Midbrain (tissue), 1 donor: Measurements from ENCODE around the gene APIP.
"Not testable (repeated sequence)": the region's sequence is repeated elsewhere in the genome, so short reads cannot be mapped to it uniquely, and the experiment has no call there.

ENCODE experiments used
- DNase-seq: peaks from one replicate; lab custom pipeline; 2025; lab: John Stamatoyannopoulos, UW

Gene APIP

DNA sequence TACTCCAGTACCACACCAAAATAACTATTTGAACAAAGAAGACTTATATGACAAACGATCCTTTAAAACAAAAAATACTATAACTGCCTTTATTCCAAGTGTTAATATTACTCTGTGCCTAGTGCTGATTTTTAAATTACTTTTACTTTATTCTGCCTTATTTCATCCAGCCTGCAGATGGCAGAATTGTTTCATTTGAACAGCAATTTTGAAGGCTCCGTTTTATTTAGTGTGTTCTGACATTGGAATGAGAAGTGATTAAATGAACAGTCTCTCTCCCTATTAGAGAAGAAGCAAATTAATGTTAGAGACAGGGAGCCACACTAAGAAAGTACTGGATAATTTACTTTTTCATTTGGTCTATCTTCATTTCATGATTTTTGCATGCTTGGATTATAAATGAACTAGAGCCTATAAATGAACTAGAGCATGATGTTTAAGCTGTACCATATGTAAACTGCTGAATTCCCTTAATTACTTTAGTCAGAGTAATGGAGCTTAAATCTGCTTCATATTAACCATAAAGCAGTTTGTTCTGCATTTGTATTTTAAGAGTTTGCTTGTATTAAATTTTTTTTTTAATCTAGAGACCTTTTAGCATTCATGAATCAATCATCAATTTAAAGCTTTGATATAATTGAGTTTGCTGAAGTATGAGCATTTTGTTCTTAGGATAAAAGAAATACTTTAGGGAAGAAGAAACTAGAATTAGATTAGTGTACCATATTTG lies 10.1 kb upstream of the APIP start:
- peak; percentile 51 for DNase-seq

DNA sequence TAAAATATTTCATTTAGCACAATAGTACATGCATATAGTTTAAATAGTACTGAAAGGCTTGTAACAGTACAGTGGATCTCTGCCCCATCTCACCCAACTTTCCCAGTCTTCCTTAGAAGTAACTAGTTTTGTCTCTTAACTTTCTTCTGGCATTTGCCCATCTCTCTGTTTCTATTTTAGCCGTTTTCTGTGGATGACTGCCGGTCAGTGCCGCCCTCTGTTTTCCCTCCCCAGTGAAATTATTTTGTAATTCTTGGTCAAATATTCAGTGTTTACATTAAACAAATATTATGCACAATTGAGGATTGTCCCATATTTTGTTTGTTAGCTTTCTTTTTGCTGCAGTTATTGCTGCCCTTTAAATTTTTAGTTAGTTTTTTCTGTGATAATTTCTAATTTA lies 8.5 kb upstream of the APIP start:
- peak; percentile 1 for DNase-seq

DNA sequence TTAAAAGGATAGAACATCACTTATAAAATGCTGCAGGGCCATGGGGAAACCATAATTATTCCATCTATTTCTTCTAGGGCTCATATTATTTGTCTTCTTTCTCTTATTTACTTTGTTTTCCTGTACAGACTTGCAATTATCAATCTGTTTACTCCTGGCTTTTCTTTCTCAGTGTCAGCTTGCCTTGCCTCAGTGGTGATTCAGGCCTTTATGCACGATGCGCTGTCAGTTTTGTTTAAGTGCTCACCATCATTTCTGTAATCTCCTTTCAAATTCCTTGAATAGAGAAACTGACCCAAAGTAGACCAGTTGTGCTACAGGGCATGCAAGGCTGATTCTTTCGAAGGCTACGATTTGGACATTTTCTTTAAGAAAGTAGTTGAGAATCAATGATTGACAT lies 5.0 kb upstream of the APIP start:
- no peak for DNase-seq

DNA sequence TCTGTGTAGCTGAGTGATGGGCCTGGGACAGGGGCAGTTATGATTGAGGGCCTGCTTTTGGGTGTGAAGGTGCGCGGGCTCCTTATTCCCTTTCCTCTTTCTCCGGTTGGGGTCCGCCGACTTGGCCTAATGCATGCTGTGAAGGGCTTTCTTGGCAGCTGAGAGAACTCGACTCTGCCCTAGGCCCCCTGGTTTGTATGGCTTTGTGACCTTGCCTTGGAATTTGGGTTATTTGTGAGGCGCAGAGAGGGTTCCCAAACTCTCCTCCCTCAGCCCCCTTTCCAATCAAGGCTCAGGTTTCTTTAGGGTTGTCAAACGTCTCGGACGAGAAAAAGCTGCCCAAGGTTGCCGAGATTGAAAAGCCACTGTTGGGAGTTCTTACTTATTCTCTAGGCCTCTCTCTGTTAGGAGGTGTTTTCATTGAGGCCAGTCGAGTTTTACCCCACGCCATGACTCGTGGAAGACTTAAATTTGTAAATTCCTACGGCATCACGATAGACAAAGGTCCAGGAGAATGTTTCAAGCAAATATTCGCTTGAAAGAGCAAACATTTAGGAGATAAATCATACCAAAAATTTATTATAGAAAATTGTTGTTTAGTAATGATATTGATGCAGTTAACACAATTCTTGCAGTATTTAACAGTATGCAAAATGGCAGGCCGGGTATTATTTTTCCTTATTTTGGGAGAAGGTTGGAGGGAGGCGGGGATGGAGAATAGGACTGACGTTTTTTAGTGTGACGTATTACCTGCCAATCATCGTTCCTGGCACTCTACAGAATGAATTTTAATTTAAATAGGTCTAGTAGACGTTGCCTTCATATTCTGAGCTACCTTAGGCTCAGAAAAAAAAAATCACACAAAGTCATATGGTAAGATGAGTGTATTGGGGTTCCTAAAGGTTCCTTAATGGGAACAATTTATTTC lies 928 bp upstream of the APIP start:
- DNase-seq = no peak

DNA sequence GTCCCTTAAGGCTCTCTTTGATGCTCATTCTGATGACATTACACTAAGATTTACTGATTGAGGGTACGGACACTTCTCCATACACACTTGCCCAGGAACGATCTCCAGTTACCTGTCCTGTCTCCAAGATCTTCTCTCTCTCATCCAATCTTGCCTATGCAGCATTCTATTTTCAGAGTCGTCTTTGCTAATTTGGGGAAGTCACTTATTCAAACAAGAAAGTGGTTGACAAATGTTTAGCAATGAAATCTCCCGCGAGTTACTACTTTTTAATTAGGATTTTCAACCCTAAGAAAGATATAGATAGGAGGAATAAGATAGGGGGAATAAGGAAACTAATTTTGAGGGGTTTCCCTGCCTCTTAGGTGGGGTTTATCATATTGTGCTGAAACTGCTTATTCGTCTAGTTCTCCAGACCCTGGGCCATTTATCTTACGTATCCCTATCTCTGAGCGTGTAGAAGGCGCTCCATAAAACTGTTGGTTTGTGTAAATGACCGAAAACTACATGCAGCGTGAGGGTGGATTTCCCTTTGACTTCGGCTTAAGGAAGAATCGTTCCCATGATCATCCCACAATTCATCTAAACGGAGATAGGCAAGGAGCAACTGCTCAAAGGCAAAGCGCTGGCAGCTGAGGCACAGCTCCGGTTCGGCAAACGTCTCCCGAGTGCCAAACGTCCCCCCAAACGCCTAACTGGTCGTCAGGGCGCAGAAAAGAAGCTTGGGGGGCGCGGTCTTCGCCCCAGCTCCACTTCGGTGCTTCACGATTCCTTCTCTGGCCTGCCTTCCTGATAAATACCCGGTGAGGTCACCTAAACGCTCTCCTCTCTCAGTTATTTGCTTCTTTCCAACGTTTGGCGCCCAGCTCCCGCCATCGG lies 804 bp downstream of the APIP start:
- peak; percentile 48 for DNase-seq

DNA sequence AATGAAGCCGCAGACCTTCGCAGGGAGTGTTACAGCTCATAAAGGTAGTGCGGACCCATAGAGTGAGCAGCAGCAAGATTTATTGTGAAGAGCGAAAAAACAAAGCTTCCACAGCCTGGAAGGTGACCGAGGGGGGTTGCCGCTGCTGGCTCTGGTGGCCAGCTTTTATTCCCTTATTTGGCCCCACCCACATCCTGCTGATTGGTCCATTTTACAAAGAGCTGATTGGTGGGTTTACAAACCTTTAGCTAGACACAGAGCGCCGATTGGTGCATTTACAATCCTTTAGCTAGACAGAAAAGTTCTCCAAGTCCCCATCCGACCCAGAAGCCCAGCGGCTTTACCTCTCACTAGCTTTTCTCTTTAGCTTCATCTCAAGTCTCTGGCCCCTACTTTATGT lies 2.6 kb downstream of the APIP start:
- DNase-seq = not testable (repeated sequence)

DNA sequence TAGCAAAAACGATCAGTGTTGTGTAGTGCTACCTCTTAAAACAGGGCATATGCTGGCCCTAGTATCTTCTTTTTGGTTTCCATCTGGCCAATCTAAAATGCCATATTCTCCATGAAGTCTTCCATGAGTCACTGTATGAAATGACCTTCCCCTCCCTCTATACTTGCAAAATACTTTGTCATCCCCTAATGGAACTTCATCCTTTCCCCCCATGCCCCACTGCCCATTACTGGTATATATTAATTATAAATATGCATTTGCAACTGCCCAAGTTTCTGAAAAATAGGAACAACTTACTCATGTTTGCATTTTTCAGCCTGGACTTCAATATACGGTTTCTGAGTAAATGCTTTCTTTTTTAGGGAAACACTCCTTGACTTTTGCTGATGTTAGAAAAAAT lies 4.5 kb downstream of the APIP start:
- no peak for DNase-seq

DNA sequence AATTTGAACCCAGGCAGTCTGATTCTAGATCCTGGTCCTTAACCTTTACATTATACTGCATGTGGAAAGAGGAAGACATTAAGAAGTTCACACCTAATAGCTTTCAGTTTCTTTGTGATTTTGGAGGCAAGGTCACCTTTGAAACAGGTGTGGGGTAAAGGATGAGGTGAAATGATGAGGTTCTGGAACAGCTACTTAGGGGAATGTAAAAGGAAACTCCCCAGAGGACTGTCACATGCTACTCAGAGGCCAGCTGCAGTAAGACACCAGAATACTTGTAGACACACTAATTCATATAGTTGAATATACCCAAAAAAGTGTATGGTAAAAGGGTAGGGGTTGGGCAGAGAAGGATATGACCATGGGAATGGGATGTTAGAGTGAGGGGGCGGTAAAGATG lies 5.4 kb downstream of the APIP start:
- DNase-seq = no peak

DNA sequence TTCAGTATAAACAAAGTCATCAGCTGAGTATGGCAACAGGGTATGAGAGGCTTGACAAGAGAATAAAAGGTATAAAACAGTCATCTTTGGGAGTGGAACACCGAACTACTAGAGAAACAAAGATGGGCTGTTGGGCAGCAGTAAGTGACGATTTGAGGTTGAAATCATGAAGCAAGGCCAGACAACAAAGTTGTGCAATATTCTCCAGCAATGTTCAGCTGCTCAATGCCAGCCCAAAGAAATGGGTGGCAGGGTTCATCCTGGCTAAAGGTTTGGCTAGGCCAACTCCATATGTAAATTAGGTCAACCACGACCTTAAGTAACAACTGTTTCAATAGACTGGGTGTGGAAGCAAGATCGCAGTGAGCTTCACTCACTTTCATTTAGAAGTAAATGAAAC lies 6.2 kb downstream of the APIP start:
- no peak for DNase-seq

DNA sequence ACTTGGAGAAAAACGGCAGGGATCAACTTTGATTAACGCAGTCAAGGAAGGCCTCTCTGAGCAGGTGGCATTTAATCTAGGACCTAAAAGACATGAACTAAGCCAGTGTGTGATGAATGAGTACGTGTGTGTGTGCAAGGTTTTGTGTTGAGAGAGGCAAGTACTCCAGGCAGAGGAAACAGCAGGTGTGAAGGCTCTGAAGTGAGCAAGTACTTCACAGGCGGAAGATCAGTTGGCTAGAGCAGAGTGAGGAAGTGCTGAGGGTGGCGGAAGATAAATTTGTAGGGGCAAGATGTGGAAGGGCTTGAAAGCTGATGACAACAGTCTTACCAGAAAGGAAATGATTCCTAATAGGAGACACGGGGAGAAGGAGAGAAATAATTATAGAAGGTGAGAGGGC lies 6.8 kb downstream of the APIP start:
- DNase-seq = no peak

DNA sequence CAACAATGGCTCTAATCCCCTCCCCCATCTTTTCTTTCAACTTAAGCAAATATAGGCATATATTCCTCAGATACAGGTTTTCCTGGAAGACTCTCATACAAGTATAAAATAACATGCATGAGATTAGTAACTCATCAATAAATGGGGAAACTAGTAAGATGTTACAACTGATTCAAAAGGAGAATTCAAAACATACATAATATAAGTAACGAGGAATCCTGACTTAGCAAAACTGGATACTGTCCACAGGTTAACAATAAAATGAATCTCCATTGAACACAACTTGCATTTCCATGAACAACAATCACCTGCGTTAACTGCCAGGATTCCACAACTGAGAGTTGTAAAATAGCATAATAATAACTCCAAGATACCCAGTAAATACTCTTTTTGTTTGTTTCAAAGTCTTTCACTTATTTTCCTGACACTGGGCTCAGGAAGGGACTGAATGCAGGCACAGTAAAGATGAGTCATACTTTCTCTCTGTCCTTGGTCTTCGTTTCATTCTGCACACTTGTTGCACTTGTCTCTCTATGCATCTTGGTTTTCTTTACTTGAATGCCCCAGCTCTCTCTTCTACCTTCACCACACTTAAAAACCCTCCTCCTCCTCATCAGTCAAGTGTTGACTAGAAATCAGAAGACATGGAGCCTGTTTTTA lies 8.1 kb downstream of the APIP start:
- DNase-seq = no peak

DNA sequence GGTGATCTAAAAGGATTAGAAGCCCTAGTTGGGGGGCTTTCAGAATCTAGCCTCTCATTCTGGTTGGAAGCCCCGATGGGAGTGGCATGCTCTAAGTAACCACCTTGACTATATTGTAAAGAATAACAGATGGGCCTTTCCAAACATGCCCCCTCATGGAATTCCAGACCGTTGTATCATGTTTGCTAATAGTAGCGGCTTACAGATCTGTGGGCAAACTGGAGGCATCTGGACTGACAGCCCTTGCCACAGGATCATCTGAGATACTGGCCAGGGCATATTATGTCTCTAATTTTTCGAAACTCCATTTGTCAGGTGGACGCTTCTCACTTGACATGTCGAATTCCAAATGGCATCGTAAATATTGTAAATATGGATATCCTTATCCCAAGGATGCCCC lies 10.5 kb downstream of the APIP start:
- no peak for DNase-seq

DNA sequence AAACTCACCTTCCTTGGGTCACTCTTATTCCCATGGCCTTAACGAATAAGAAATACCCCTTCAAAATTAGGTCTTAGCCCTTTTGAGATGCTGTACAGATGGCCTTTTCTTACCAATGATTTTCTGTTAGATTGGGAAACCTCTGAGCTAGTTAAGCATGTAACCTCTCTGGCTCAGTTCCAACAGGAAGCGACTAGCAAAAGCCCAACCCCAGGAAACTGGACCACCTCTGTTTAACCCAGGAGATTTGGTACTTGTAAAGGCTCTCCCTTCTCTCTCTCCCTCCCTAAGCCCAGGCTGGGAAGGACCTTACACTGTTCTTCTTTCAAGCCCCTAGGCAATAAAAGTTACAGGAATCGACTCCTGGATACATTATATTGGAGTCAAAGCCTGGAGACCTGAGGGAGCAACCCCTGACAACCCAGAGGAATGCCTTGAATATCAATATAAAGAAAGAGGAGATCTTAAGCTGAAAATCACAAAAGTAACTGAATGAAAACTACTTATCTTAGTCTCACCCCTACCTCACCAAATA lies 11.7 kb downstream of the APIP start:
- DNase-seq = no peak

DNA sequence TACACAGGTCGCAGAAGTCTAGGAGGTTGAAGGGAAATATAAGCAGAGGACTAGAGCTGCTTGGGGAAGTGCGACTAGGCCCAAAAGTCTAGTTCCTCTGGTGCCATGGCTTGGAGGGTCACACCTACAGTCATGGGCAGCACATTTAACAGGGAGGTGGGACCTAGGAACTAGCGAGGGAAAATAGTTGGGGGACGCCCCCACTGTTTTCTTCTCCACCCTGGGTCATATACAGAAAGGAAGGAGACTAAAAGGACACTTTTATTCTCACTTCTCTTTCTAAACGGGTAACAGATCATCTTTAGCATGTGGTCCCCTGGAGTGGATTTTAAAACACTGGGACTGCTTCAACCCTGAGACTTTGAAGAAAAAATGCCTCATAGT lies 16.6 kb downstream of the APIP start:
- DNase-seq = no peak

DNA sequence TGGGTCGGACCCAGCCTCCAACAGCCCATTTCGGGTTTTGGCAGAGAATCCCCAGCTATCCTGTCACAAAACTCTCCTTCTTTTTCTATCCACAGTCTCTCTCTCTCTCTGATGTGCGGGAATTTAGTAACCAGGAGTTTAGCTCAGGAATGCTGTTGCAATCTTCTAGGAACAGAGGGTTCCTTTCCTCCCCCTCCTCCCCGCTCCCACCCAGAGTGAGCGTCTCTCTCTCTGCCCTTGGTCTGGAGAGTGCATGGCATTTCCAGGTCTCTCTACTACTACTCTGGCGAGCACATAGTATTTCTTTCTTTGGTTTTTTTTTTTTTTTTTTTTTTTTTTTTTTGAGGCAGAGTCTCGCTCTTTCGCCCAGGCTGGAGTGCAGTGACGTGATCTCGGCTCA lies 17.7 kb downstream of the APIP start:
- DNase-seq = no peak

DNA sequence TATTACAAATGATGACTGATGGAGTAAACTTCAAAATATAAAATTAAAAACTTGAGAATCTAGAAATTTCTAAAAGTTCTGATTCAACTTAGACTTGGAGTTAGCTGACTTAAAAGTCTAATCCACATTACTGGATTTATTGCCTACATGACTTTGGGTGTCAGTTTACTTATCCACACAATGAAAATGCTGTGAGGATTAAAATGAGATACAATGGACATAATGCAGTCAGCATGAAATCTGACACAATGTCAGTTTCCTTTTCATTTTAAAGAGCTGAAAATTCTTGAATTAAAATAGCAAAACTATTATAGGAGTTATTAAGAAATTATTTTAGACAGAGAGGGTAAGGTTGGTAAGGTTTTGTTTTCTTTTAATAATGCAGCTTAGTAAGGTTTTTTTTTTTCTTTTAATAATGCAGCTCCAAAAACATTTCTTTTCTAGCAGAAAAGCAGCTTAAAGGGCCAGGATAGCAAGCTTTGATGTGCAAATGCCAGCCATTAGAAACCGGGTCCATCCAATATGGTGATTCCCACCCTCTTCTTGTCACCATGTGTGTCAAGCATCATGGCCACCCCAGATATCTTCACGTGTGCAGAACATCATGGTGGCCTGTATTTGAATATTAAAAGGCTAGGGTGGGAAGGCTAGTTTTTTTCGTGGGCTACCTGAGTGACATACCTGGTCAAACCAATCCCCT lies 18.9 kb downstream of the APIP start:
- DNase-seq = no peak

DNA sequence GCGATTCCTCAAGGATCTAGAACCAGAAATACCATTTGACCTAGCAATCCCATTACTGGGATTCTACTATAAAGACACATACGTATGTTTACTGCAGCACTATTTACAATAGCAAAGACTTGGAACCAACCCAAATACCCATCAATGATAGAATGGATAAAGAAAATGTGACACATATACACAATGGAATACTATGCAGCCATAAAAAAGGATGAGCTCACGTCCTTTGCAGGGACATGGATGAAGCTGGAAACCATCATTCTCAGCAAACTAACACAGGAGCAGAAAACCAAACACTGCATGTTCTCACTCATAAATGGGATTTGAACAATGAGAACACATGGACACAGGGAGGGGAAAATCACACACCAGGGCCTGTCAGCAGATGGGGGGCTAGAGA lies 20.0 kb downstream of the APIP start:
- not testable (repeated sequence) for DNase-seq

DNA sequence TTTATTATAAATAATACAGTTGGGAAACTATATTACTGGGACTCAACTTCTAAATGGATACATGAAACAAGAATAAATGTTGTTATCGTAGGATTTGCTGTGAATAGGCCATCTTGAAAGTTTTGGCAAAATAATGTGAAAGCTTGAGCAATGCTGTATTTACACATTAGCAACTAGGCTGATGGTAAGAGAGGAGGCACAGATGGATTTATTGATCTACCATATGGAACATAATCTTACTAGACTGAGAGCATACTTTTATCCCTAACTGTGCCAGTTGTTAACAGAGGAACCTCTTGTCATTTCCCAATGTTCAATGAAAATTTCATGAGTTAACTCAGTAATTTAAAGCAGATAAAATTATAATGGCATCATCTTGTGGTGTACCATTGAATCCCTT lies 22.8 kb downstream of the APIP start:
- DNase-seq = no peak

DNA sequence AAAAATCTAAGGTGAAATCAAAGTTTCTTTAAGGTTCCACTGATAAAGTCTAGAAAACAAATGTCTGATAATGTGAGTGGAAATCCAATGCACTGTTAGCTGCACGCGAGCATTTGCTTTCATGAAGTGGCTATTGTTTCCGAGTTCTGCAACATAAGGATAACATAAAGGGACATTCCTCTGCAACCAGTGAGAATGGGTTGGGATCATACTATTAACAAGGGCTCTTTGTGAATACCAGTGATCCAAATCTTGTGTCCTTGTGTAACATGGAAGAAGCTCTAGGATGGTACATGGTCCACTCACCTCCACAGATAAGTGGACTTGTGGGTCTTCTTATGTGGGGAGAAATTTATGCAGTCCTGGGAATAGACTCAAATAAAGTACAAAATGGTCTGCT lies 24.6 kb downstream of the APIP start:
- DNase-seq = no peak

DNA sequence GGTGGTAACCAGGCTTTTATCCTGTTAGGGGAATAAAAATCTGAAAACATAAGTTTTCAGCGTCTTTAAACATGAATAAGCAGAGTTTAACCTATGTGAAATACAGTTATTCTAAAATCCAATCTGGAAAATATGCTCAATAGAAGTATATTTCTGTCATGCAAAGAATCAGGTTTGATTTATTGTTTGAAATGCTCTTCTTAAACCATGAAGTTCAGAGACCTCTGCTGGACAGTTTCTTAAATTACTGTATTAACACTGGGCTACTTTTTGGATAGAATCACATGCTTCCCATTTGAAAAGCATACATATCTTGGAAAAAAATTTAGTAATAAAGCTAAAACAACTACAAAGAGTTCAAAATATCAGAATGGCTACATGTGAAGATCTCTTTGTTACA lies 25.4 kb downstream of the APIP start:
- peak; percentile 73 for DNase-seq

DNA sequence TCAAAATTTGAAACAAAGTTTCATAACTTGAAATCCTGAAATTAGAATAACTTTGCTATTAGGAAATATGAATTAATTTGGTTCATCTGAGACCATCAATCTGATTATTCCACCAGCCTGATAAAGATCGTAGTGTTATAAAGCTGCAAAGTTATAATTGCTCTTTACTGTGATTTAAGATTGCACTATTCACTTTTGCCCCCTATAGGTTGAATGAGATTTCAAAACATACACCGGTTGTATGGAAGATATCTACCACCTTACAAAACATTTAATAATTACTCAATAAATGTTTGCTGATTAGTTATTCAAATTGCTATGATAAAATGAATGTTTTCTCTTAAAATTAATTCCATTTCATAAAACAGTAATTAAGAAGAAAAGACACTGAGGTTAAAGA lies 26.1 kb downstream of the APIP start:
- no peak for DNase-seq
